IMR-90 (cell line): ENCODE results near the gene HERPUD1. TPM values are rescaled to one million over a fixed set of nuclear protein-coding genes. Genes with fewer than 3 reads are reported as not detected.

Source experiments
- ATAC-seq: fragments of 200-7000 bp; cut with Tn5 transposase; 2 replicates; pipeline ENCODE4 v1.9.1; 2020; ENCODE audit warnings: low read depth, mild to moderate bottlenecking, moderate library complexity
- BruUV-seq: library from RNA; stranded (reverse); fragments of 400-500 nt; replicated peaks from 2 replicates; lab custom pipeline; 2021; lab: Mats Ljungman, UMichigan
- CTCF ChIA-PET: fragments of 300-600 bp; formaldehyde crosslinking; extraction: SDS; loops from one replicate; lab custom pipeline; 2021; ENCODE audit warnings: antibody characterized with exemption; lab: Yijun Ruan, JAX
- POLR2A ChIA-PET: fragments of 300-600 bp; sonication (Branson Sonifier 250); formaldehyde crosslinking; loops from one replicate; lab custom pipeline; 2022; ENCODE audit warnings: antibody characterized with exemption; ENCODE audit not compliant: unreplicated experiment; lab: Charles Lee
- DNase-seq: peaks from one replicate; pipeline ENCODE4 v3.0.0; 2013
- H2AFZ ChIP-seq: replicated peaks from 2 replicates; pipeline ENCODE3; 2013; ENCODE audit warnings: low read length, mild to moderate bottlenecking; ENCODE audit not compliant: poor library complexity
- H2AK5ac ChIP-seq: 2 replicates; pipeline ENCODE4 v1.6.1; 2013; ENCODE audit warnings: low read depth, low read length, inconsistent platforms
- H2AK9ac ChIP-seq: replicated peaks from 2 replicates; pipeline ENCODE3; 2013; ENCODE audit warnings: mild to moderate bottlenecking, low read depth, low read length, moderate library complexity; ENCODE audit not compliant: poor library complexity
- H2BK120ac ChIP-seq: 2 replicates; pipeline ENCODE4 v1.6.1; 2013; ENCODE audit warnings: low read depth, low read length, inconsistent platforms
- H2BK15ac ChIP-seq: 3 replicates; pipeline ENCODE4 v1.6.1; 2013; ENCODE audit warnings: low read depth, low read length, inconsistent platforms
- H2BK20ac ChIP-seq: 2 replicates; pipeline ENCODE4 v1.6.1; 2013; ENCODE audit warnings: low read depth, mild to moderate bottlenecking, inconsistent platforms, low read length, moderate library complexity
- H2BK5ac ChIP-seq: 2 replicates; pipeline ENCODE4 v1.6.1; 2013; ENCODE audit warnings: mild to moderate bottlenecking, low read depth, low read length, inconsistent platforms; ENCODE audit not compliant: poor library complexity, severe bottlenecking
- H3K14ac ChIP-seq: replicated peaks from 2 replicates; pipeline ENCODE4 v1.6.1; 2013; ENCODE audit warnings: low read depth, low read length, inconsistent platforms
- H3K18ac ChIP-seq: 2 replicates; pipeline ENCODE4 v1.6.1; 2013; ENCODE audit warnings: low read depth, low read length, control low read depth
- H3K23ac ChIP-seq: 2 replicates; pipeline ENCODE4 v1.6.1; 2013; ENCODE audit warnings: low read depth, low read length, inconsistent platforms
- H3K27ac ChIP-seq: 2 replicates; pipeline ENCODE4 v1.5.1; 2013; ENCODE audit warnings: mild to moderate bottlenecking, control low read depth, low read length; ENCODE audit not compliant: insufficient read depth
- H3K27me3 ChIP-seq: 2 replicates; pipeline ENCODE4 v1.6.1; 2013; ENCODE audit warnings: low read length; ENCODE audit not compliant: control insufficient read depth, insufficient read depth
- H3K36me3 ChIP-seq: 2 replicates; pipeline ENCODE4 v1.6.1; 2013; ENCODE audit warnings: low read length, mixed read lengths; ENCODE audit not compliant: control insufficient read depth, insufficient read depth
- H3K4ac ChIP-seq: 2 replicates; pipeline ENCODE4 v1.6.1; 2013; ENCODE audit warnings: low read depth, low read length, inconsistent platforms
- H3K4me1 ChIP-seq: 2 replicates; pipeline ENCODE4 v1.6.1; 2013; ENCODE audit warnings: low read length, mixed read lengths; ENCODE audit not compliant: control insufficient read depth, insufficient read depth
- H3K4me2 ChIP-seq: 2 replicates; pipeline ENCODE4 v1.6.1; 2013; ENCODE audit warnings: low read depth, mild to moderate bottlenecking, control low read depth, low read length, moderate library complexity
- H3K4me3 ChIP-seq: 2 replicates; pipeline ENCODE4 v1.5.1; 2013; ENCODE audit warnings: low read depth, mild to moderate bottlenecking, control low read depth, low read length, moderate library complexity; ENCODE audit not compliant: insufficient read depth
- H3K56ac ChIP-seq: 2 replicates; pipeline ENCODE4 v1.6.1; 2013; ENCODE audit warnings: low read length, inconsistent platforms; ENCODE audit not compliant: insufficient read depth; ENCODE audit errors: extremely low read depth
- H3K79me1 ChIP-seq, 2 experiments: 2 replicates each; pipeline ENCODE4 v1.6.1; 2013; ENCODE audit warnings: low read length in 2 of 2, inconsistent platforms in 1 of 2, low read depth in 1 of 2
- H3K9ac ChIP-seq: 2 replicates; pipeline ENCODE4 v1.6.1; 2013; ENCODE audit warnings: low read depth, low read length, control low read depth
- H3K9me1 ChIP-seq: 2 replicates; pipeline ENCODE4 v1.6.1; 2013; ENCODE audit warnings: low read length, inconsistent platforms; ENCODE audit not compliant: insufficient read depth
- H3K9me3 ChIP-seq: 2 replicates; pipeline ENCODE4 v1.6.1; 2013; ENCODE audit warnings: low read length; ENCODE audit not compliant: control insufficient read depth, insufficient read depth
- H4K20me1 ChIP-seq: 2 replicates; pipeline ENCODE4 v1.6.1; 2013; ENCODE audit warnings: low read length, inconsistent platforms; ENCODE audit not compliant: insufficient read depth
- H4K5ac ChIP-seq: 2 replicates; pipeline ENCODE4 v1.6.1; 2013; ENCODE audit warnings: mild to moderate bottlenecking, low read depth, low read length, control low read depth
- H4K8ac ChIP-seq, 2 experiments: 2 replicates each; pipeline ENCODE4 v1.6.1; 2013; ENCODE audit warnings: low read depth in 2 of 2, low read length in 2 of 2, control low read depth in 1 of 2, inconsistent platforms in 1 of 2
- H4K91ac ChIP-seq: 2 replicates; pipeline ENCODE4 v1.6.1; 2013; ENCODE audit warnings: low read depth, low read length, inconsistent platforms; ENCODE audit not compliant: insufficient read depth
- BHLHE40 ChIP-seq: fragments of 150-350 bp; IDR thresholded peaks from 2 replicates; pipeline ENCODE4 v1.6.1; 2016; ENCODE audit warnings: mild to moderate bottlenecking, low read depth, low read length
- CEBPB ChIP-seq: IDR thresholded peaks from 2 replicates; pipeline ENCODE4 v1.6.1; 2012; ENCODE audit warnings: low read depth, low read length, improper control_type of control experiment
- FOS ChIP-seq: fragments of 150-350 bp; IDR thresholded peaks from 2 replicates; pipeline ENCODE4 v1.6.1; 2016; ENCODE audit warnings: low read depth, low read length
- MAZ ChIP-seq: IDR thresholded peaks from 2 replicates; pipeline ENCODE4 v1.6.1; 2012; ENCODE audit warnings: low read depth, mild to moderate bottlenecking, low read length, improper control_type of control experiment, moderate library complexity, borderline replicate concordance
- MXI1 ChIP-seq: IDR thresholded peaks from 2 replicates; pipeline ENCODE4 v1.6.1; 2012; ENCODE audit warnings: low read depth, mild to moderate bottlenecking, low read length, moderate library complexity, borderline replicate concordance
- NFE2L2 ChIP-seq: fragments of 150-350 bp; IDR thresholded peaks from 2 replicates; pipeline ENCODE4 v1.6.1; 2016; ENCODE audit warnings: low read depth, mild to moderate bottlenecking, low read length
- POLR2A ChIP-seq: IDR thresholded peaks from 2 replicates; pipeline ENCODE4 v1.6.1; 2012; ENCODE audit warnings: mild to moderate bottlenecking, low read depth, low read length
- RAD21 ChIP-seq: IDR thresholded peaks from 2 replicates; pipeline ENCODE4 v1.6.1; 2012; ENCODE audit warnings: low read length, improper control_type of control experiment
- RCOR1 ChIP-seq: IDR thresholded peaks from 2 replicates; pipeline ENCODE4 v1.6.1; 2012; ENCODE audit warnings: mild to moderate bottlenecking, low read length, improper control_type of control experiment; ENCODE audit not compliant: insufficient replicate concordance
- RFX5 ChIP-seq: IDR thresholded peaks from 2 replicates; pipeline ENCODE4 v1.8.0; 2012; ENCODE audit warnings: low read depth, mild to moderate bottlenecking, low read length, moderate library complexity
- WGBS, 2 experiments: methylation state at CpG; one replicate each; pipeline versions ENCODE4 v1.1.5 to v1.1.7; 2013; ENCODE audit warnings: missing lambda C conversion rate in 2 of 2; ENCODE audit not compliant: insufficient read length in 1 of 2; ENCODE audit errors: extremely low coverage in 2 of 2; 5-methylcytosine and 5-hydroxymethylcytosine counted together
- dilution Hi-C: fragments of 300-500 bp; cut with HindIII; formaldehyde crosslinking; loops from one replicate; pipeline ENCODE4 v1.14.3; 2018; ENCODE audit warnings: low sequenced_read_pairs; ENCODE audit not compliant: unreplicated experiment
- in situ Hi-C: fragments of 300-500 bp; cut with MboI; formaldehyde crosslinking; loops from 3 replicates; pipeline ENCODE4 v1.14.3; 2019; ENCODE audit warnings: low sequenced_read_pairs, inconsistent platforms, mixed read lengths
- intact Hi-C: fragments of 100-400 bp; cut with micrococcal nuclease; formaldehyde crosslinking; loops from 2 replicates; pipeline ENCODE4 v1.10.0; 2022
- polyA plus RNA-seq, 3 experiments: library from polyadenylated mRNA; depleted of rRNA; stranded (reverse); fragments of >200 nt; gene quantifications; 2 replicates each; pipeline ENCODE4 v1.2.3, GENCODE V29; 2012; ENCODE audit warnings: low replicate concordance in 1 of 3
- total RNA-seq: library from RNA; depleted of rRNA; stranded (reverse); fragments of >200 nt; gene quantifications from 2 replicates; pipeline ENCODE4 v1.2.3, GENCODE V29; 2012
- TF ChIP-seq, protein P1 (sequence below): conservative IDR thresholded peaks from 2 replicates; pipeline ENCODE4 v1.5.1; 2012; ENCODE audit warnings: mild to moderate bottlenecking, low read depth, low read length, improper control_type of control experiment
- TF ChIP-seq, protein P2 (sequence below): fragments of 150-350 bp; IDR thresholded peaks from 2 replicates; pipeline ENCODE4 v1.6.1; 2016; ENCODE audit warnings: low read depth, mild to moderate bottlenecking, low read length, moderate library complexity, borderline replicate concordance
- TF ChIP-seq, protein P3 (sequence below): fragments of 150-350 bp; IDR thresholded peaks from 2 replicates; pipeline ENCODE4 v1.6.1; 2017; ENCODE audit warnings: mild to moderate bottlenecking, antibody characterized with exemption, low read length, low read depth

HERPUD1 gene
- total and polyA plus RNA-seq, 2 of the 4 experiments (the other 2 are of a cell fraction): 130 to 148 TPM

DNA sequence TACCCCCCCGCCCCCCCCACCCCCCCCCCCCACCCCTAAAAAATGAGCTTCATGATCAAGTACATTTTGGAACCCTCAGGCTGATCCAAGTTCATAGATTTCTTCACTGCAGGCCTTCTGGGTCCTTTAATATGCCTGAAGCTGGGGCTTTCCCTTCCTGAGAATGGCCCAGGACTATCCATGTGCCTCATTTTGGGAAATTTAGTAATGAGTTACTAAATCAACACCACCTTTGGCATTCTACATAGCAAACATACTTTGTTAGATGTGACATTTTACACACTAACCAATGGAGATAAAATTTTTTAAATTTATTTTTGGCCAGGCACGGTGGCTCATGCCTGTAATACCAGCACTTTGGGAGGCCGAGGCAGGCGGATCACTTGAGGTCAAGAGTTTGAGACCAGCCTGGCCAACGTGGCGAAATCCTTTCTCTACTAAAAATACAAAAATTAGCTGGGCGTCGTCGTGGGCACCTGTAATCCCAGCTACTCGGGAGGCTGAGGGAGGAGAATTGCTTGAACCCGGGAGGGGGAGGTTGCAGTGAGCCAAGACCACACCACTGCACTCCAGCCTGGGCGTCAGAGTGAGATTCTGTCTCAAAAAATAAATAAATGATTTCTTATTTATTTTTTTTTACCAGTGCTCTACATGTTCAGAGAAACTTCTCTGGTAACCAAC is 14.0 kb downstream of the HERPUD1 start:
- POLR2A ChIA-PET: interaction anchor here (0.6 kb wide), 1 partner anchor 131 kb away, joined by 4 read pairs; no protein-coding TSS in a partner anchor
- H3K56ac ChIP-seq: no peak overlapping the region
- H2BK5ac ChIP-seq: no peak overlapping the region
- no peak overlapping the region for H2AK9ac ChIP-seq
- peaks cover 6% of the 10 kb centered on the region for H3K4me1 ChIP-seq
- no peak overlapping the region for H3K4me3 ChIP-seq
- H3K14ac ChIP-seq: no peak overlapping the region
- H3K9me1 ChIP-seq: peaks cover 9% of the 10 kb centered on the region; the same call in 1 of the 2 replicates
- ATAC-seq: no peak
- H2AK5ac ChIP-seq: no peak overlapping the region
- dilution Hi-C loops (no loop called here), intact Hi-C loops (no loop called here), in situ Hi-C loops (no loop called here)
- no peak for DNase-seq
- H3K9ac ChIP-seq: no peak overlapping the region
- H3K27me3 ChIP-seq: no peaks in the 10 kb centered on the region
- H4K5ac ChIP-seq: no peak overlapping the region
- H3K36me3 ChIP-seq: peaks cover 32% of the 10 kb centered on the region
- WGBS, 2 experiments: no CpG with 5 or more reads among the region's 12 CpGs
- H3K79me1 ChIP-seq: peaks cover 4 to 28% of the 10 kb centered on the region in 2 experiments
- no peak for TF ChIP-seq BHLHE40
- TF ChIP-seq, protein P1, sequence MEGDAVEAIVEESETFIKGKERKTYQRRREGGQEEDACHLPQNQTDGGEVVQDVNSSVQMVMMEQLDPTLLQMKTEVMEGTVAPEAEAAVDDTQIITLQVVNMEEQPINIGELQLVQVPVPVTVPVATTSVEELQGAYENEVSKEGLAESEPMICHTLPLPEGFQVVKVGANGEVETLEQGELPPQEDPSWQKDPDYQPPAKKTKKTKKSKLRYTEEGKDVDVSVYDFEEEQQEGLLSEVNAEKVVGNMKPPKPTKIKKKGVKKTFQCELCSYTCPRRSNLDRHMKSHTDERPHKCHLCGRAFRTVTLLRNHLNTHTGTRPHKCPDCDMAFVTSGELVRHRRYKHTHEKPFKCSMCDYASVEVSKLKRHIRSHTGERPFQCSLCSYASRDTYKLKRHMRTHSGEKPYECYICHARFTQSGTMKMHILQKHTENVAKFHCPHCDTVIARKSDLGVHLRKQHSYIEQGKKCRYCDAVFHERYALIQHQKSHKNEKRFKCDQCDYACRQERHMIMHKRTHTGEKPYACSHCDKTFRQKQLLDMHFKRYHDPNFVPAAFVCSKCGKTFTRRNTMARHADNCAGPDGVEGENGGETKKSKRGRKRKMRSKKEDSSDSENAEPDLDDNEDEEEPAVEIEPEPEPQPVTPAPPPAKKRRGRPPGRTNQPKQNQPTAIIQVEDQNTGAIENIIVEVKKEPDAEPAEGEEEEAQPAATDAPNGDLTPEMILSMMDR: no peak
- TF ChIP-seq CEBPB: no peak
- no peak for TF ChIP-seq RCOR1
- TF ChIP-seq MAZ: no peak
- TF ChIP-seq, protein P2, sequence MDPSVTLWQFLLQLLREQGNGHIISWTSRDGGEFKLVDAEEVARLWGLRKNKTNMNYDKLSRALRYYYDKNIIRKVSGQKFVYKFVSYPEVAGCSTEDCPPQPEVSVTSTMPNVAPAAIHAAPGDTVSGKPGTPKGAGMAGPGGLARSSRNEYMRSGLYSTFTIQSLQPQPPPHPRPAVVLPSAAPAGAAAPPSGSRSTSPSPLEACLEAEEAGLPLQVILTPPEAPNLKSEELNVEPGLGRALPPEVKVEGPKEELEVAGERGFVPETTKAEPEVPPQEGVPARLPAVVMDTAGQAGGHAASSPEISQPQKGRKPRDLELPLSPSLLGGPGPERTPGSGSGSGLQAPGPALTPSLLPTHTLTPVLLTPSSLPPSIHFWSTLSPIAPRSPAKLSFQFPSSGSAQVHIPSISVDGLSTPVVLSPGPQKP: no peak
- TF ChIP-seq RAD21: no peak
- TF ChIP-seq NFE2L2: no peak
- TF ChIP-seq POLR2A: no peak
- TF ChIP-seq, protein P3, sequence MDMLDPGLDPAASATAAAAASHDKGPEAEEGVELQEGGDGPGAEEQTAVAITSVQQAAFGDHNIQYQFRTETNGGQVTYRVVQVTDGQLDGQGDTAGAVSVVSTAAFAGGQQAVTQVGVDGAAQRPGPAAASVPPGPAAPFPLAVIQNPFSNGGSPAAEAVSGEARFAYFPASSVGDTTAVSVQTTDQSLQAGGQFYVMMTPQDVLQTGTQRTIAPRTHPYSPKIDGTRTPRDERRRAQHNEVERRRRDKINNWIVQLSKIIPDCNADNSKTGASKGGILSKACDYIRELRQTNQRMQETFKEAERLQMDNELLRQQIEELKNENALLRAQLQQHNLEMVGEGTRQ: no peak
- TF ChIP-seq MXI1: no peak
- TF ChIP-seq FOS: no peak
- no peak for TF ChIP-seq RFX5
- peaks cover 52% of the 10 kb centered on the region; the same call in 1 of the 2 replicates for H4K20me1 ChIP-seq
- H3K27ac ChIP-seq: no peak overlapping the region
- H3K9me3 ChIP-seq: no peaks in the 10 kb centered on the region
- H2BK120ac ChIP-seq: no peak overlapping the region
- H3K23ac ChIP-seq: no peak overlapping the region
- H3K18ac ChIP-seq: no peak overlapping the region
- BruUV-seq: no TSS peak
- no peak overlapping the region for H2BK15ac ChIP-seq
- H4K8ac ChIP-seq: no peak overlapping the region
- H3K4me2 ChIP-seq: no peak overlapping the region
- no peak overlapping the region for H4K91ac ChIP-seq
- no peak overlapping the region for H2BK20ac ChIP-seq
- H3K4ac ChIP-seq: no peak overlapping the region
- CTCF ChIA-PET: no interaction called here
- no peak overlapping the region for H2AFZ ChIP-seq
